Right renal cortex interstitium (tissue), 3 donors: ENCODE results near the gene MEGF11. TPM values are rescaled to one million over a fixed set of nuclear protein-coding genes. Genes with fewer than 3 reads are reported as not detected.

Experiments
- DNase-seq, 3 donors: peaks; one replicate each; pipeline ENCODE4 v3.0.0-alpha.2; 2013; ENCODE audit warnings: low read depth in 3 of 3, low spot score in 2 of 3
- polyA plus RNA-seq, 3 donors: library from polyadenylated mRNA; unstranded; fragments of 120-200 nt; gene quantifications; one replicate each; pipeline ENCODE4 v1.2.1, GENCODE V29; 2013; ENCODE audit not compliant: insufficient read length in 3 of 3

The MEGF11 gene
- polyA plus RNA-seq, 3 donors = 1.8 to 2.1 (median 2.1) TPM

GRCh38 chr15:65958835-65959234 lies 294.7 kb downstream of the MEGF11 start:
- DNase-seq = no peak

- no peak for DNase-seq
These were observed 296.1 kb downstream of the MEGF11 start for GRCh38 chr15:65957451-65957850.

GRCh38 chr15:65956899-65957298 lies 296.7 kb downstream of the MEGF11 start:
- no peak for DNase-seq

GRCh38 chr15:65956307-65956706 lies 297.2 kb downstream of the MEGF11 start:
- DNase-seq = no peak

GRCh38 chr15:65954289-65954741 lies 299.2 kb downstream of the MEGF11 start:
- no peak for DNase-seq

GRCh38 chr15:65953622-65954021 lies 299.9 kb downstream of the MEGF11 start:
- no peak for DNase-seq

- DNase-seq = peak; percentile 48 to 77 (median 59)
These were observed 301.0 kb downstream of the MEGF11 start for GRCh38 chr15:65952391-65953053.

GRCh38 chr15:65951007-65951406 lies 302.5 kb downstream of the MEGF11 start:
- no peak for DNase-seq

- DNase-seq = no peak
These were observed 304.1 kb downstream of the MEGF11 start for GRCh38 chr15:65949491-65949890.

GRCh38 chr15:65949011-65949410 lies 304.5 kb downstream of the MEGF11 start:
- no peak for DNase-seq

- no peak for DNase-seq
These were observed 305.2 kb downstream of the MEGF11 start for GRCh38 chr15:65948383-65948782.

GRCh38 chr15:65947041-65947440 lies 306.5 kb downstream of the MEGF11 start:
- DNase-seq = no peak

- no peak for DNase-seq
These were observed 307.9 kb downstream of the MEGF11 start for GRCh38 chr15:65945616-65946015.

GRCh38 chr15:65944404-65944803 lies 309.1 kb downstream of the MEGF11 start:
- no peak for DNase-seq

- no peak for DNase-seq
These were observed 311.1 kb downstream of the MEGF11 start for GRCh38 chr15:65942436-65942835.

- DNase-seq = no peak
These were observed 313.0 kb downstream of the MEGF11 start for GRCh38 chr15:65940618-65940909.

GRCh38 chr15:65939901-65940617 lies 313.5 kb downstream of the MEGF11 start:
- DNase-seq = no peak

- no peak for DNase-seq
These were observed 314.9 kb downstream of the MEGF11 start for GRCh38 chr15:65938604-65939003.

GRCh38 chr15:65937476-65937875 lies 316.1 kb downstream of the MEGF11 start:
- no peak for DNase-seq

GRCh38 chr15:65937054-65937453 lies 316.5 kb downstream of the MEGF11 start:
- DNase-seq = no peak

GRCh38 chr15:65936282-65936681 lies 317.3 kb downstream of the MEGF11 start:
- DNase-seq = no peak

GRCh38 chr15:65935391-65935790 lies 318.2 kb downstream of the MEGF11 start:
- DNase-seq = no peak
